GM21786 (cell line): ENCODE data around the gene MGAT5.

ENCODE experiments used
- ATAC-seq: cut with Tn5 transposase; IDR thresholded peaks from one replicate; pipeline ENCODE4 v1.9.1; 2021; ENCODE audit not compliant: unreplicated experiment

The MGAT5 gene

DNA sequence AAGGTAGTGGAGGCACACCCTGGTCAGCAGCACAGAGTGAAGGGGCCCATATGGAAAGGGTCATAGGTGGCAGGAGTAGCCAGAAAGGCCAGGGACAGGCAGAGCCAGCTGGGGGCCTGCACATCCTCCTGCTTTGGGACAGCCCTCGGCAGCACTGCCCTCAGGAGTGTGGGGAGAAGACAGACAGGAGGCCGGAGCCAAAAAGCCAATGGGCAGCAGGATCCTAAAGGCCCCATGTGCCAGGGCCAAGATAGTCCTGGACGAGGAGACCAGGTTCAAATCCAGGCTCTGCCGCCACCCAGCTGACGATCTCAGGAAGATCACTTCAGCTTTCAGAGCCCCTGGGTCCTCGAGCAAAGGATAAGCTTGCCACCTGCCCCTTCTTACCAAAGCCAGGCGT, 244.8 kb downstream of the MGAT5 start:
- no peak for ATAC-seq

DNA sequence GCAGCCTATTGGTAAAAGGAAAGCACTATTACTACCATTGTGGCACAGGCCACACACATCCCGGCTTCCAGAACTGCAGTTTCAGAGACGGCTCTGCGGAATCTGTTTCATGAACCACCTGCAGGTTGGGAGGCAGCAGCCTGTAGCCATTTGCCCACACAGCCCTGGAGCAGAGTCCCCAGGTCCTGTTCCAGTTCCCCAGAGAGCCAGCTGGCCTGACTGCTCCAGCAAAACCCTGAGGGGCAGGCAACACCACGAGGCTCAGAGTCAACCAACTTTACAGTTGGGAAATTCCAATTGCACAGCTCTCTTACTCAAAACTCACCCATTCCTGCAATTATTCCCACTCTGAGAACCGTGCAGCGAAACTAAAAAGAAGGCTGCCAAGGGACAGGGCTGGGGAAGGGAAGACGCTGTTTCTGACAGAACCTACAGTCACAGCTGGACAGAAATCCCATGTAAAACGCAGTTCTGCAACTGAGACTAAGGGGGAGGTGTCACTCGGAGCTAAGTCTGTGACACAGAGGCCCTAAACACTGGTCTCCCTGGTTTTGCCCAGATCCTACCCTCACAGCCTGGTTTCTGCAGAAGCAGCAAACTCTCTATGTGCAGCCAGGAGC, 245.5 kb downstream of the MGAT5 start:
- no peak for ATAC-seq

DNA sequence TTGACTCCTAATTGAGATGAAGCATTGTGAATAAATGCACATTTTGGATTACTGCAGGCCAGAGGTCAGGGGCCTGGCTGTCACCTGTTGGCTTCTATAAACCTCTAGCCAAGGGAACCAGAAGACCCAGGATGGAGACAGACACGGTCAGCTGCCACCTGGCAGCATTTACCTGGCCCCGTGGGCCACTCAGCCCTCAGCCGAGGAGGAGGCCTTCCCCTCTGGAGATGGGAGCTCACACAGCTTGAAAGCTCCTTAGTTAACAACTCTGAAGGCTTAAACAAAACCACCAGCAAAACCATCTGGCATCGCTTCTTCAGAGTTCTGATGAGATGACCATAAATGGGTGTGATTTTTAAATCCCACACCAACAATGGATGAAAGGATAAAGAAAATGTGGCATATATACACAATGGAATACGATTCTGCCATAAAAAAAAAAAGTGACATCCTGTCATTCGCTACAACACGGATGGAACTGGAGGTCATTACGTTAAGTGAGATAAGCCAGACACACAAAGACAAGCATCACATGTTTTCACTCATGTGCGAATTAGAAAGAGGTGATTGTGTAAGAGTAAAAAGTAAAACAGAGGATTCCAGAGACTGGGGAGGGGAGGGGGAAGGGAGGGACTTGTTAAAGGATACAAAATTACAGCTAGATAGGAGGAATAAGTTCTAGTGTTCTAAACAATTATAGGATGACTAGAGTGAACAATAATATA, 246.5 kb downstream of the MGAT5 start:
- ATAC-seq, result no peak

GRCh38 chr2:134501476-134502091, 247.7 kb downstream of the MGAT5 start:
- no peak for ATAC-seq

DNA sequence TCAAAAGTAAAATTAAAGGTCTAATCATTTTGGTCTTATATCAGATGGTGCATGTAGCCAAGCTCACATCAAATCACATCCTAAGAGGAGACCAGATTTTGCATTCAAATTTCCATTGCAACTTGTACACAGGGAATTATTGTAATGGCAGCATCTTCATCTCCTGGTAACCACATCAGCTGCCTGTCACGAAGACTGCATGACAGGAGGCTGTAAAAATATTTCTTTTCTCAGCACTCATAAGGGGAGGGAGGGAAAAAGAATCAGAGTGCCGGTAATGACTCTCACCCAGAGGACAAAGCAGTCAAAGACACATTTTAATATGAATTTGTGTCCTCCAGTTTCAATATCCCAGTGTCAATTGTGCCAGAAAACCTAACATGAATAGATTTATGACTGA, 248.2 kb downstream of the MGAT5 start:
- ATAC-seq, result no peak
